BJ (cell line): ENCODE data around the gene GOLGA1. TPM values are rescaled to one million over a fixed set of nuclear protein-coding genes. Genes with fewer than 3 reads are reported as not detected.

Experiments used
- CTCF ChIA-PET: fragments of 350-600 bp; formaldehyde crosslinking; extraction: SDS; loops from one replicate; lab custom pipeline; 2021; ENCODE audit warnings: antibody characterized with exemption, inconsistent platforms; lab: Yijun Ruan, JAX
- POLR2A ChIA-PET: fragments of 300-600 bp; sonication (Branson Sonifier 250); formaldehyde crosslinking; extraction: SDS; loops from one replicate; lab custom pipeline; 2021; ENCODE audit warnings: antibody characterized with exemption; lab: Charles Lee
- DNase-seq: peaks from one replicate; pipeline ENCODE4 v3.0.0-alpha.2; 2011; ENCODE audit warnings: low read depth
- H3K27me3 ChIP-seq: 2 replicates; pipeline ENCODE4 v1.6.0; 2011; ENCODE audit warnings: low read length; ENCODE audit not compliant: control insufficient read depth, insufficient read depth
- H3K36me3 ChIP-seq: 2 replicates; pipeline ENCODE4 v1.5.1; 2011; ENCODE audit warnings: low read length; ENCODE audit not compliant: control insufficient read depth, insufficient read depth
- H3K4me3 ChIP-seq: 2 replicates; pipeline ENCODE4 v1.5.1; 2011; ENCODE audit warnings: low read depth, mild to moderate bottlenecking, control low read depth, low read length
- CTCF ChIP-seq: IDR thresholded peaks from 2 replicates; pipeline ENCODE4 v1.5.1; 2011; ENCODE audit warnings: low read depth, mild to moderate bottlenecking, control low read depth, inconsistent platforms, low read length, moderate library complexity; ENCODE audit not compliant: insufficient read depth
- polyA plus RNA-seq: library from polyadenylated mRNA; depleted of rRNA; stranded (reverse); fragments of >200 nt; gene quantifications from 2 replicates; pipeline ENCODE4 v1.2.3, GENCODE V29; 2011

Gene GOLGA1
- polyA plus RNA-seq, 1 experiment = 12.4 TPM

GRCh38 chr9:124950050-124950718 lies 9.3 kb upstream of the GOLGA1 start:
- ChIA-PET CTCF (interaction anchor here (0.6 to 0.7 kb wide), 2 partner anchors 20 to 48 kb away, joined by 3 read pairs; no protein-coding TSS in a partner anchor), POLR2A (no interaction called here)
- H3K4me3 ChIP-seq = no peak overlapping the region
- TF ChIP-seq CTCF = no peak
- no peaks in the 10 kb centered on the region for H3K36me3 ChIP-seq
- DNase-seq = no peak
- no peaks in the 10 kb centered on the region for H3K27me3 ChIP-seq

- ChIA-PET POLR2A (no interaction called here), CTCF (no interaction called here)
- DNase-seq = no peak
- Histone ChIP-seq H3K36me3 (no peaks in the 10 kb centered on the region), H3K27me3 (no peaks in the 10 kb centered on the region), H3K4me3 (no peak overlapping the region)
- TF ChIP-seq CTCF = no peak
Observed at GRCh38 chr9:124949387-124949786, 8.5 kb upstream of the GOLGA1 start.

GRCh38 chr9:124947727-124948391 lies 7.0 kb upstream of the GOLGA1 start:
- POLR2A ChIA-PET = no interaction called here
- no peaks in the 10 kb centered on the region for H3K36me3 ChIP-seq
- no peaks in the 10 kb centered on the region for H3K27me3 ChIP-seq
- no peak overlapping the region for H3K4me3 ChIP-seq
- DNase-seq = no peak
- CTCF ChIA-PET = interaction anchor here (0.7 kb wide), 1 partner anchor 8 kb away, joined by 3 read pairs; no protein-coding TSS in a partner anchor
- TF ChIP-seq CTCF = no peak

- POLR2A ChIA-PET = no interaction called here
- CTCF ChIA-PET = no interaction called here
Observed at GRCh38 chr9:124946167-124946566, 5.3 kb upstream of the GOLGA1 start.

More at GRCh38 chr9:124946167-124946566, 5.3 kb upstream of the GOLGA1 start:
- TF ChIP-seq CTCF = no peak
- Histone ChIP-seq H3K27me3 (no peaks in the 10 kb centered on the region), H3K4me3 (no peak overlapping the region), H3K36me3 (no peaks in the 10 kb centered on the region)
- no peak for DNase-seq
